K562 (cell line): ENCODE results near the gene ANOS1. TPM values are rescaled to one million over a fixed set of nuclear protein-coding genes. Genes with fewer than 3 reads are reported as not detected.

Experiments used
- ATAC-seq: fragments of 200-7000 bp; cut with Tn5 transposase; 3 replicates; pipeline ENCODE4 v1.9.1; 2020; ENCODE audit warnings: moderate library complexity
- BruUV-seq: library from RNA; stranded (reverse); fragments of 400-500 nt; replicated peaks from 2 replicates; lab custom pipeline; 2021; lab: Mats Ljungman, UMichigan
- CTCF ChIA-PET: fragments of 300-600 bp; formaldehyde crosslinking; extraction: SDS; loops from one replicate; lab custom pipeline; 2021; ENCODE audit warnings: low intra/inter-chr PET ratio; lab: Yijun Ruan, JAX
- POLR2A ChIA-PET: fragments of 300-600, 350-650 bp; sonication (Branson Sonifier 250); formaldehyde crosslinking; extraction: SDS; loops from one replicate; lab custom pipeline; 2021; ENCODE audit warnings: antibody characterized with exemption, inconsistent platforms; lab: Yijun Ruan, JAX
- DNase-seq, 4 experiments: peaks; one replicate each; pipeline versions ENCODE4 v3.0.0 to v3.0.0-alpha.2; 2011 to 2018; ENCODE audit warnings: low spot score in 3 of 4, mixed read lengths in 3 of 4; ENCODE audit errors: extremely low read depth in 1 of 4
- FAIRE-seq: peaks from 2 replicates; lab custom pipeline; 2011; peaks lifted over from hg19 to GRCh38; lab: Jason Lieb, UNC
- H2AFZ ChIP-seq: 2 replicates; pipeline ENCODE4 v1.6.0; 2011; ENCODE audit warnings: low read depth, low read length, control low read depth, inconsistent platforms
- H3K27ac ChIP-seq: fragments of 200-600 bp; 3 replicates; pipeline ENCODE4 v1.8.0; 2011; ENCODE audit warnings: low read depth, mild to moderate bottlenecking, control low read depth, inconsistent platforms, low read length, moderate library complexity, mixed read lengths; ENCODE audit errors: extremely low read depth
- H3K27me3 ChIP-seq, 2 experiments: fragments of 300-600 bp in 1 of 2; 2 replicates in 1 of 2; 3 replicates in 1 of 2; pipeline versions ENCODE4 v1.6.0 to v1.8.0; 2011; ENCODE audit warnings: inconsistent platforms in 2 of 2, low read length in 2 of 2, mild to moderate bottlenecking in 1 of 2, mixed read lengths in 1 of 2, moderate library complexity in 1 of 2; ENCODE audit not compliant: control insufficient read depth in 2 of 2, insufficient read depth in 2 of 2
- H3K36me3 ChIP-seq: fragments of 300-600 bp; 3 replicates; pipeline ENCODE4 v1.8.0; 2011; ENCODE audit warnings: mild to moderate bottlenecking, low read length, inconsistent platforms; ENCODE audit not compliant: control insufficient read depth, insufficient read depth
- H3K4me1 ChIP-seq, 2 experiments: fragments of 200-600 bp in 1 of 2; replicated peaks in 1 of 2; 2 replicates in 1 of 2; 3 replicates in 1 of 2; pipeline versions ENCODE4 v1.5.1 to v1.8.0; 2011; ENCODE audit warnings: inconsistent platforms in 2 of 2, low read length in 2 of 2, mild to moderate bottlenecking in 1 of 2, mixed read lengths in 1 of 2, moderate library complexity in 1 of 2; ENCODE audit not compliant: control insufficient read depth in 2 of 2, insufficient read depth in 2 of 2
- H3K4me2 ChIP-seq: 2 replicates; pipeline ENCODE4 v1.6.1; 2011; ENCODE audit warnings: low read length, control low read depth, inconsistent platforms, mixed read lengths; ENCODE audit not compliant: insufficient read depth
- H3K4me3 ChIP-seq: fragments of 200-600 bp; sonication (generic), shearing (Covaris generic); 2 replicates; pipeline ENCODE4 v1.5.1; 2016; ENCODE audit warnings: control low read depth, inconsistent platforms
- H3K79me2 ChIP-seq: fragments of 200-600 bp; 3 replicates; pipeline ENCODE4 v1.8.0; 2011; ENCODE audit warnings: low read length, inconsistent platforms; ENCODE audit not compliant: control insufficient read depth, insufficient read depth
- H3K9ac ChIP-seq, 2 experiments: 2 replicates each; pipeline versions ENCODE4 v1.6.0 to v1.6.1; 2011; ENCODE audit warnings: low read depth in 2 of 2, low read length in 2 of 2, control low read depth in 1 of 2, inconsistent platforms in 1 of 2, mild to moderate bottlenecking in 1 of 2, mixed read lengths in 1 of 2; ENCODE audit not compliant: insufficient read depth in 1 of 2
- H3K9me1 ChIP-seq: one replicate; pipeline ENCODE4 v1.6.0; 2011; ENCODE audit warnings: inconsistent platforms, mild to moderate bottlenecking, low read length, moderate library complexity; ENCODE audit not compliant: control insufficient read depth, insufficient read depth
- H3K9me3 ChIP-seq: replicated peaks from 2 replicates; pipeline ENCODE4 v1.5.1; 2011; ENCODE audit warnings: low read depth, low read length, inconsistent platforms; ENCODE audit not compliant: control insufficient read depth, insufficient read depth
- H4K20me1 ChIP-seq: replicated peaks from 2 replicates; pipeline ENCODE4 v1.6.1; 2011; ENCODE audit warnings: low read length, inconsistent platforms, mixed read lengths; ENCODE audit not compliant: control insufficient read depth, insufficient read depth
- CBX8 ChIP-seq: fragments of 200-600 bp; sonication (generic); IDR thresholded peaks from 2 replicates; pipeline ENCODE4 v1.6.1; 2012; ENCODE audit warnings: borderline replicate concordance, mixed run types, low read depth, mild to moderate bottlenecking, moderate library complexity, mixed read lengths, low read length, control low read depth, inconsistent platforms; ENCODE audit not compliant: poor library complexity, severe bottlenecking; ENCODE audit errors: extremely low read depth
- CREB3L1 ChIP-seq: fragments of 450-650 bp; IDR thresholded peaks from 2 replicates; pipeline ENCODE4 v1.6.1; 2014; ENCODE audit warnings: low read depth, mild to moderate bottlenecking, moderate library complexity, borderline replicate concordance
- DLX4 ChIP-seq: fragments of 250-450 bp; sonication (Bioruptor Pico); IDR thresholded peaks from 2 replicates; pipeline ENCODE4 v1.6.1; 2021; ENCODE audit warnings: mild to moderate bottlenecking
- HBP1 ChIP-seq: fragments of 450-650 bp; formaldehyde crosslinking; IDR thresholded peaks from 2 replicates; pipeline ENCODE4 v1.4.0; 2022; ENCODE audit warnings: missing genetic modification characterization
- HNRNPUL1 ChIP-seq: fragments of 200-400 bp; formaldehyde crosslinking; IDR thresholded peaks from 2 replicates; pipeline ENCODE4 v1.6.1; 2017; ENCODE audit warnings: low read length
- NR2C2 ChIP-seq, 2 experiments: fragments of 200-800 bp in 1 of 2; sonication (Bioruptor generic) in 1 of 2; sonication (generic) in 1 of 2; formaldehyde crosslinking in 1 of 2; IDR thresholded peaks; 2 replicates each; pipeline versions ENCODE4 v1.6.1 to v1.8.0; 2016 to 2022; ENCODE audit warnings: mild to moderate bottlenecking in 1 of 2, missing compliant biosample characterization in 1 of 2, missing genetic modification characterization in 1 of 2, missing genetic modification reagents in 1 of 2
- SIX5 ChIP-seq, 2 experiments: IDR thresholded peaks; 2 replicates each; pipeline ENCODE4 v1.6.1; 2011; ENCODE audit warnings: low read length in 2 of 2, borderline replicate concordance in 1 of 2, low read depth in 1 of 2, mild to moderate bottlenecking in 1 of 2, moderate library complexity in 1 of 2; ENCODE audit not compliant: insufficient read depth in 1 of 2
- ZNF347 ChIP-seq: fragments of 450-650 bp; formaldehyde crosslinking; IDR thresholded peaks from 2 replicates; pipeline ENCODE4 v1.4.0; 2020; ENCODE audit warnings: low read depth, mild to moderate bottlenecking, moderate library complexity
- ZNF408 ChIP-seq: fragments of 250-450 bp; sonication (Bioruptor Pico); IDR thresholded peaks from 2 replicates; pipeline ENCODE4 v1.4.0; 2020; ENCODE audit warnings: low read depth, mild to moderate bottlenecking, moderate library complexity
- WGBS: fragments of 100-300 bp; shearing (Covaris generic); methylation state at CpG from one replicate; pipeline ENCODE4 v1.1.6; 2016; ENCODE audit warnings: low coverage, mixed read lengths; ENCODE audit not compliant: insufficient coverage; ENCODE audit errors: missing lambda C conversion rate; 5-methylcytosine and 5-hydroxymethylcytosine counted together
- in situ Hi-C: fragments of 300-500 bp; cut with MboI; formaldehyde crosslinking; loops from 4 replicates; pipeline ENCODE4 v1.15.0; 2018; ENCODE audit warnings: inconsistent platforms, mixed read lengths
- intact Hi-C: fragments of 100-400 bp; cut with micrococcal nuclease; formaldehyde crosslinking; loops from 2 replicates; pipeline ENCODE4 v1.14.2; 2022
- polyA plus RNA-seq, 8 experiments: library from polyadenylated mRNA; depleted of rRNA in 4 of 8; stranded (reverse) in 5 of 8; unstranded in 3 of 8; fragments of >200 nt; fragmentation: Nextera tagmentation in 2 of 8; fragmentation: Illumina TruSeq in 1 of 8; extraction: Ambion mirVana in 2 of 8; extraction: Trizol in 1 of 8; gene quantifications; 2 replicates each; pipeline versions ENCODE4 v1.2.1 to v1.2.3, GENCODE V29; 2011 to 2014; ENCODE audit warnings: inconsistent platforms in 1 of 8, missing spikeins in 1 of 8
- total RNA-seq, 7 experiments: library from RNA; depleted of rRNA in 6 of 7; stranded (reverse); fragments of >200 nt in 6 of 7; fragmentation: Illumina TruSeq in 2 of 7; extraction: Trizol in 2 of 7; gene quantifications; 2 replicates each; pipeline versions ENCODE4 v1.2.1 to v1.2.3, GENCODE V29; 2011 to 2021; ENCODE audit warnings: low replicate concordance in 1 of 7

The ANOS1 gene
- total and polyA plus RNA-seq, 9 of the 15 experiments (the other 6 are each of a cell fraction or from before 2014, with no cell fraction given): 0.04 TPM; not detected in 8

- TF ChIP-seq HBP1 (CRISPR knock-in tag): no peak
- TF ChIP-seq CBX8: no peak
- TF ChIP-seq SIX5 (IDR thresholded peaks at IDR 0.05; ENCODE audit: borderline replicate concordance in 1 of 2, insufficient read depth in 1 of 2, low read depth in 1 of 2, low read length in 2 of 2): no peak
- TF ChIP-seq CREB3L1: no peak
These were observed 99.0 kb downstream of the ANOS1 start (continued) for GRCh38 chrX:8632924-8633323.

- in situ Hi-C loops (no loop called here), intact Hi-C loops (no loop called here)
- ChIA-PET CTCF (no interaction called here), POLR2A (no interaction called here)
- no peak for DNase-seq
- H3K4me3 ChIP-seq: no peak overlapping the region
- no peaks in the 10 kb centered on the region for H3K9me1 ChIP-seq
- H3K4me2 ChIP-seq: no peak overlapping the region
- no peaks in the 10 kb centered on the region for H3K36me3 ChIP-seq
- H3K9ac ChIP-seq: no peak overlapping the region
- 3% methylated on average over 7 of the region's 7 CpGs for WGBS
- no peak overlapping the region for H2AFZ ChIP-seq
- ATAC-seq: no peak
- FAIRE-seq: no peak
- no peaks in the 10 kb centered on the region for H3K27me3 ChIP-seq
- no TSS peak for BruUV-seq
- no peaks in the 10 kb centered on the region for H3K4me1 ChIP-seq
- TF ChIP-seq DLX4 (CRISPR knock-in tag) (no peak), ZNF408 (CRISPR knock-in tag) (no peak), HNRNPUL1 (no peak), ZNF347 (CRISPR knock-in tag) (no peak), NR2C2 (CRISPR knock-in tag; IDR thresholded peaks at IDR 0.05) (no peak), NR2C2 (tag; IDR thresholded peaks at IDR 0.05) (no peak)
- no peaks in the 10 kb centered on the region for H4K20me1 ChIP-seq
- H3K79me2 ChIP-seq: no peaks in the 10 kb centered on the region
- no peak overlapping the region for H3K27ac ChIP-seq
- H3K9me3 ChIP-seq: no peaks in the 10 kb centered on the region
These were observed 102.1 kb downstream of the ANOS1 start for GRCh38 chrX:8629871-8630270.
